Bronchial epithelial cell (primary cell): ENCODE measurements around the gene AKIP1. TPM values are rescaled to one million over a fixed set of nuclear protein-coding genes. Genes with fewer than 3 reads are reported as not detected.
"Not testable (repeated sequence)": the region's sequence is repeated elsewhere in the genome, so short reads cannot be mapped to it uniquely, and the experiment has no call there.

Experiments
- DNase-seq: peaks from one replicate; pipeline ENCODE4 v3.0.0-alpha.2; 2010; ENCODE audit warnings: low read depth
- FAIRE-seq: peaks from 2 replicates; lab custom pipeline; 2011; peaks lifted over from hg19 to GRCh38; lab: Jason Lieb, UNC
- H3K27me3 ChIP-seq: 2 replicates; pipeline ENCODE4 v1.5.1; 2011; ENCODE audit warnings: low read length; ENCODE audit not compliant: control insufficient read depth, insufficient read depth
- H3K36me3 ChIP-seq: 2 replicates; pipeline ENCODE4 v1.5.1; 2011; ENCODE audit warnings: low read length; ENCODE audit not compliant: control insufficient read depth, insufficient read depth
- H3K4me3 ChIP-seq: 2 replicates; pipeline ENCODE4 v1.5.1; 2011; ENCODE audit warnings: mild to moderate bottlenecking, low read depth, low read length, control low read depth
- CTCF ChIP-seq: IDR thresholded peaks from 2 replicates; pipeline ENCODE4 v1.5.1; 2011; ENCODE audit warnings: mild to moderate bottlenecking, moderate library complexity, low read length, control low read depth, inconsistent platforms; ENCODE audit not compliant: insufficient read depth, severe bottlenecking
- total RNA-seq: library from RNA; depleted of rRNA; stranded (reverse); fragments of >200 nt; gene quantifications from 2 replicates; pipeline ENCODE4 v1.2.1, GENCODE V29; 2014

AKIP1 gene
- total RNA-seq, 1 donor from 2014 or later, result 36.3 TPM

GRCh38 chr11:8886322-8886721 is 24.7 kb upstream of the AKIP1 start:
- Histone ChIP-seq H3K36me3 (no peaks in the 10 kb centered on the region), H3K27me3 (no peaks in the 10 kb centered on the region), H3K4me3 (no peak overlapping the region)
- no peak for TF ChIP-seq CTCF
- FAIRE-seq (no peak), DNase-seq (no peak)

- DNase-seq, H3K36me3 ChIP-seq, H3K27me3 ChIP-seq, FAIRE-seq, H3K4me3 ChIP-seq: not testable (repeated sequence)
Measured at GRCh38 chr11:8891185-8891584, 19.8 kb upstream of the AKIP1 start.

- no peaks in the 10 kb centered on the region for H3K36me3 ChIP-seq
- H3K27me3 ChIP-seq, result no peaks in the 10 kb centered on the region
- DNase-seq (no peak), FAIRE-seq (no peak)
- TF ChIP-seq CTCF, result no peak
- no peak overlapping the region for H3K4me3 ChIP-seq
Measured at GRCh38 chr11:8899119-8899753, 11.8 kb upstream of the AKIP1 start.

- Histone ChIP-seq H3K36me3 (no peaks in the 10 kb centered on the region), H3K4me3 (no peak overlapping the region), H3K27me3 (no peaks in the 10 kb centered on the region)
- no peak for TF ChIP-seq CTCF
- FAIRE-seq (no peak), DNase-seq (peak; percentile 78)
Measured at GRCh38 chr11:8905528-8906165, 5.3 kb upstream of the AKIP1 start.

- Histone ChIP-seq H3K4me3 (no peak overlapping the region), H3K27me3 (no peaks in the 10 kb centered on the region), H3K36me3 (no peaks in the 10 kb centered on the region)
- FAIRE-seq (no peak), DNase-seq (no peak)
- TF ChIP-seq CTCF, result no peak
Measured at GRCh38 chr11:8907116-8907515, 3.9 kb upstream of the AKIP1 start.

- FAIRE-seq, result no peak
- DNase-seq, result no peak
- no peaks in the 10 kb centered on the region for H3K27me3 ChIP-seq
- H3K4me3 ChIP-seq, result no peak overlapping the region
- no peaks in the 10 kb centered on the region for H3K36me3 ChIP-seq
- TF ChIP-seq CTCF, result no peak
Measured at GRCh38 chr11:8908099-8908498, 2.9 kb upstream of the AKIP1 start.
